Stimulated activated CD4-positive, alpha-beta T cell treated with anti-CD3 and anti-CD28 coated beads, Interleukin-2, amount 100 ng/mL, for 48 hours (primary cell): ENCODE measurements around the gene COL23A1.

ENCODE experiments used
- DNase-seq, 2 donors: peaks; one replicate each; pipeline ENCODE4 v3.0.0-alpha.2; 2020

Gene COL23A1

DNA sequence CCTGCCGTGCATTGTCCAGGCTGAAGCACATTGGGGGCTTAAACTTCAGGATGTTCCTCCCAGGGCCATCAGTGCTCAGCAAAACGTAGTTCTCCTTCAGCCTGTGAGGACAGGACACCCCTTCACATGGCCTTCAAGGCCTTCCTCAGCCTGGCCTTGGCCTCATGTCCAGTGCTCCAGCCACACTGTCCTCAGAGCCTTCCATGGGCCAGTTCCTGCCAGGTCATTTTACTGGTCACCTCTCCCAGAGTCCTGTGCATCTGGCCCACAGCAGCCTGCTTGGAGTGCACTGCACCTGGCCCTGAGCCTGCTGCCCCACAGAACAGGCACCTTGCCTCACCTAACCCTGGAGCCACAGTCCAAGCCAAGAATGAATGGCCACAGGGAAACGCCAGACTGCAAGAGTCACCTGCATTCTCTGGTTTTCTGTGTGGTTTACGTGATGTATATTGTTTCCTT is 377.2 kb downstream of the COL23A1 start:
- DNase-seq: no peak

DNA sequence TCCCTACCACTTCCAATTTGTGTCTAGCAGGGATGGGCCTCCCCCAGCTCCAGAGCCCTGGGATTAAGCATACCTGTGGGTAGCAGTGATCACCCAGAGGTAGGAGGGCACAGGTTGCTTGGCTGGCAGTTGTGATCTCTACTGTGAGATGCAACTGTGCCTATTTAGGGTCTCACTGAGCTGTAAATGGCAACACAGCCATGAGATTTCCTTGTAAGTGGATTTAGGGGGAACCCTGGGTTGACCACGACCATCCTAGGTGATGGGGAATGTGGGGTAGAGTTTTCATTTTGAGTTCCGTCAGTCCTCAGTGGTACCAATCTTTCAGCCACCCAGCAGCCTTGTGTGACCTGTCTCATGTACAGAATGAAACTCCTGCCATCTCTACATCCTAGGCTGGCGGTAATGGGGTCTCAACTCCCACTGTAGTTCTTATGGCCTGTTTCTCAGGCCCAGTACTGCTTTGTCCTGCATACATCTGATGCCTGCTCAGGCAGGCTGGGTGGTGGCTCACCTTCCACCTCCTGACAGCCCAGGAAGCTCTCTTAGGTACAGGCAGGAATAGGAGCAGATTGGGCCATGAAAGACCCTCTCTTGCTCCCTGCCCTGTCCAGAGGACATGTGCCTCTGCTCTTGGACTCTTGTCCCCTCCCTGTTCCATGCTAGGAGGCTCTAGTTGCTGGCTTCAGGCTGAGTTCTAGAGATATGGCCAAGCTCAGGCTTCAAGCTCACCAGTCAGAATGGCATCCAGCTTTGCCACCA is 377.8 kb downstream of the COL23A1 start:
- DNase-seq: no peak

DNA sequence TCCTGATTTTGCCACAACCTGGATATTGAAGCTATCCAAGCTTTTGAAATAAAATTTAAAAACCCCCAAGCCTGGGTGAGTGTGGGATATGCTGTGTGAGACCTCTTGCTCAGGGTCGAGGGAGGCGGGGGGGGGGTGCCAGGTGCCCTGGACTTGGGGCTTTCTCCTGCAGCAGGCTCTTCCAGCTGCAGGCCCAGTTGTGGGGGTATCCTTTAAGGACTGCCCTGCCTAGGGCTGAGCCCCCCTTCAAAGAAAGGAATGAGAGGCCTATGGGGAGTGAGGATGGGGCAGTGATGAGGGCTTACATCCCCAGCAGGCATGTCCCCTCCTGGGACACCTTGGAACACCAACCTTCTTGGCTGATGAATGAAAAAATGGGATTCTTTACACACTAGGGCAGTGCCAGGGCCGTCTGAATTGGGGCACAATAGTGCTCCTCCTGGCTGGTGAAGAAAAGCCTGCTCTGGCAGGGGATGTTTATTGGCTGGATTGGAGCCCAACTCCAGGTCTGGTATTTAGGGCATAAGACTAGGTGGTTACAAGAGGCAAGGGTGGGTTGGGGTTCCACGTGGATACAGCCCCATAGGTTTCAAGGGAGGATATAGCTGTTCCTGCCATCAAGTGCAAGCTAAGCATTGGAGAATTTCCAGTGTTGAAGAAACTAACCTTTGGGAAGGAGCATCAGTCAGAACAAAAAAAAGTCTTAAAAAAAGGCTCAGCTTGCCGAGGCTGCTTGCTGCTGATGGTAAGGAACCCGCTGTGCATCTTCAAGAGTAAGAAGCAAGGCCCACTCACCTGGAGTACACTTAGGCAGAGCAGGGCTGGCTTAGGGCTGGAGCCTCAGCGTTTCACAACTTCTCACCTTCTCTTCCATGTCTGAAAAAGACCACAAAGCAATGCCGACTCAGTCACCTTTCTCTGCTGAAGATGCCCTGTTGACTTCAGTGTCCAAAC is 378.8 kb downstream of the COL23A1 start:
- no peak for DNase-seq

DNA sequence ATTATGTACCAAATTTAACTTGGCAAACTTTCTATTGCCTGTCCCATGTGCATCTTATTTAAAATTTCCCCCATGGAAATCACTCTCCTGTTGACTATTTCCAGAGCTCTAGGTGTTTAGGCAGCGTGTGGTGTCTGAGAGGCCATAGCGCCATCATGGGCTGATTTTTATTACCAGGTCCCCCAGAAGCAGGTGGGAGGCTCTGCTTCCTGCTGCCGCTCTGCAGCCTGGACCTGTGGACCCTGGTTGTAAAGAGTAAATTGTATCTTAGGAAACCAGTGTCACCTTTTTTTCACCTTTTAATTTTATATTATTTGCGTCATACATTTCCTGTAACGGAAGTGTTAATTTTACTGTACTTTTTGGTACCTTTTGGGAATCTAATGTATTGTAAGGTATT is 379.5 kb downstream of the COL23A1 start:
- no peak for DNase-seq

DNA sequence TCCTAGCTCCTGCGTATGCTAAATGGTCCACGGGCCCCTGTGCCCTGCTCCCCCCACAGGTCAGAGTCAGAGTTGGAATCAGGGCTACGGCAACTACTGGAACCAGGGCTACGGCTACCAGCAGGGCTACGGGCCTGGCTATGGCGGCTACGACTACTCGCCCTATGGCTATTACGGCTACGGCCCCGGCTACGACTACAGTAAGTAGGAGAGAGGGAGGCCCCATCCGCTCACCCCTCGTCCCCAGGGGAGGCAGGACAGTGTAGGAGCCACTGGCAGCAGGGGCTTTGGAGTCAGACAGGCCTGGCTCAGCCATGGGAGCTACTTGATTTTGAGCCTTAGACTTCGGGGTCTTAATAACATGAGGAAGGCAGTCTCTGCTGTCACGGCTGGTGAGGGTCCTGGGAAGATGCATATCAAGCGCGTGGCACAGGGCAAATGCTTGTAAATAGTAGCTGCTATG is 380.1 kb downstream of the COL23A1 start:
- DNase-seq: no peak

DNA sequence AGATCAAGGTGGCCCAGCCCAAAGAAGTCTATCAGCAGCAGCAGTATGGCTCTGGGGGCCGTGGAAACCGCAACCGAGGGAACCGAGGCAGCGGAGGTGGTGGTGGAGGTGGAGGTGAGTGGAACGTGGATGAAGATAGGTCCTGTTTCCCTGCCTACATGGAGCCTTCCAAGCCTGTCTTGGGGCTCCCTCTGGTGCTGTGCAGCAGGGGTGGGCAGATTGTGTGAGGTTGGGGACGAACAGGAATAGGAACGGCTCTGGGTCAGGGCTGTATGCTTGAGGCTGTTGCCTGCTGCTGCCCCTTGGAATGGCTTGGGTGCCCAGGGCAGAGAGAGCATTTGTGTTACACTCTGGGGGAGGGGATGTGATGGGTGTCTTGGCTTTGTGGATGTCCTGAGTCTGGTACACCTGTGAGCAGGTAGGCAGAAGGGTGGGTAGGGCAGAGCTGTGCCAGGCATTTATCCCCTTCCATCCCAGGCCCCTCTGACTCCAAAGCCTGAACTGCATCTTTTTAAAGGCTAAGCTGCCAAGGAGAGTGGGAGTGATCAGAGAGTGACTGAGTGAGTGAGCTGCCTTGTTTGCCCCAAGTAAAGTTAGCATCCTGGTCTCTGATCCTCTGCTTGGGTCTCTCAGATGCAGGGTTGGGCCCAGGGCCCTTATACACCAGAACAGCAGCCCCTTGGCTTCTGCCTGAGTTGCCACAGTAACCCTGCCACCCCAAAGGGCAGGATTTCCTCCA is 380.7 kb downstream of the COL23A1 start:
- no peak for DNase-seq

DNA sequence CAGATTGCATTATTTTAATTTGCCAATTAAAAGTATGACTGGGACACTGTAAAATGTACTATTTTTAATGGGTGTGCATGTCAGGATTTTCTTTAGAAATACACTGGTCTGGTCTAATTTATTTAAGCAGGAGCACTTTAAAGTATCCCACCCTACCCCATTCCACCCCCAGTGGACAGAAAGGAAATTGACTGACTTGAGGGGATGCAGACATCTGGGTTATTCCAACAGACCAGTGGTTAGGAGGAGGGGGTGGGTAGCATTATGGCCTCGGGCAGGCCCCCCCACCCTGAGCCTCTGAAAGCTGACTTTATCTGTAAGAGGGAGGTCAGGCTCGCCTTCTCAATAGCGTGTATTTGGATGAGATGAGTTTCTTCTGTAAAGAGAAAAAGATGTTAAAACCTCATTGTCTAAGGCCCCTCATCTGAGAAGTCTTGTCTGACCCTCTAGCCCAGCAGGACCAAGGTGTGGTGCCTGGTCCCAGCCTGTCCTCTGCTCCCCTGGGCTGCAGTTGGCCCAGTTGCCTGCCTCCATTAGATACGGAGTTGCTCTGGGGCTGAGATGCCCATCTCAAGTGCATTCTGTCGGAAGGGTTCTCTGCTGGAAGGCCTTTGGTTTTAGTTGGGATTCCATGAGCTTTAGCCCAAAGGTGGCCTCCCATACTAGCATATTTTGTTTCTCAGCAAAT is 381.5 kb downstream of the COL23A1 start:
- no peak for DNase-seq

DNA sequence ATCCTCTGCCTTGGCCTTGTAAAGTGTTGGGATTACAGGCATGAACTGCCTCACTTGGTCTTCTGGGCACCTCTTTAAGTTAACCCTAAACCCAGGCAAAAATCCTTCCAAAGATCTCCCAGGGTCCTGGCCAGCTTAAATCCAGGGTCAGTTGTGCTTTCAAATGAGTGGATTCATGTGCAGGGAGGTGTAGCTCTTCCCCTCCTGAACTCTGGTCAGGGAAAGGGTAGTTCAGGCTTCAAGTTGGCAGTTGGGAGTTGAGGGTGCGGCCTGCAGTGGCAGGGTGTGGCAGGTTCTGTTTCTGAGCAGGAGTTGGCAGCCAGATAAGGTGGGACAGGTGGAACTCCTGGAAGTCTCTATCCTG is 382.3 kb downstream of the COL23A1 start:
- DNase-seq: no peak

DNA sequence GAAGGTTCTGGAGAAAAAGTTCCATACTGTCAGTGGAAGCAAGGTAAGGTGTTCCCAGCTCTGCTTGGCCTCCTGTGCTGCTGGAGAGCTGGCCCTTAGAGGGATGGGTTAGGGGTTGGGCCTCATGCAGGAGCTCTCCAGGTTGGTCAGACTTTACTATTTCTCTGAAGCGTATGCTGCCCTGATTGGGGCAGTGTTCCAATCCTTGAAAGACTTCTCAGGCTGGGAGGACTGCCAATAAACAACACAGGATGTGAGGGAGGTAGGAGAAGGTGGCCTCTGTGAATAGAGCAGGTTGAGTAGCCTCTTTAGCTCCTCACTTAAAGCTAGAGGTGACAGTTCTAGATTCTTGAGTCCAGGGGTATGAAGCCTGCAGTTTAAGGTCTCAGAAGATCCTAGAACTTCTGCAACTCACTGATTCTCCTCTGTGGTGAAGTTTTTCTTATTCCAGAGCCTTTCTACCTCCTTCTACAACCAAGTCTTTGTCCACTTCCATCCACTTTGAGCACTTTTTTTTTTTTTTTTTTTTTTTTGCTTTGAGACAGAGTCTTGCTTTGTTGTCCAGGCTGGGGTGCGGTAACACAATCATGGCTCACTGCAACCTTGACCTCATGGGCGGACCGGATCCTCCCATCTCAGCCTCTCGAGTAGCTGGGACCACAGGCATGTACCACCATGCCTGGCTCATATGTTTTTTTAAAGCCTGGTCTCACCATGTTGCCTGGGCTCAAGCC is 382.8 kb downstream of the COL23A1 start:
- no peak for DNase-seq

DNA sequence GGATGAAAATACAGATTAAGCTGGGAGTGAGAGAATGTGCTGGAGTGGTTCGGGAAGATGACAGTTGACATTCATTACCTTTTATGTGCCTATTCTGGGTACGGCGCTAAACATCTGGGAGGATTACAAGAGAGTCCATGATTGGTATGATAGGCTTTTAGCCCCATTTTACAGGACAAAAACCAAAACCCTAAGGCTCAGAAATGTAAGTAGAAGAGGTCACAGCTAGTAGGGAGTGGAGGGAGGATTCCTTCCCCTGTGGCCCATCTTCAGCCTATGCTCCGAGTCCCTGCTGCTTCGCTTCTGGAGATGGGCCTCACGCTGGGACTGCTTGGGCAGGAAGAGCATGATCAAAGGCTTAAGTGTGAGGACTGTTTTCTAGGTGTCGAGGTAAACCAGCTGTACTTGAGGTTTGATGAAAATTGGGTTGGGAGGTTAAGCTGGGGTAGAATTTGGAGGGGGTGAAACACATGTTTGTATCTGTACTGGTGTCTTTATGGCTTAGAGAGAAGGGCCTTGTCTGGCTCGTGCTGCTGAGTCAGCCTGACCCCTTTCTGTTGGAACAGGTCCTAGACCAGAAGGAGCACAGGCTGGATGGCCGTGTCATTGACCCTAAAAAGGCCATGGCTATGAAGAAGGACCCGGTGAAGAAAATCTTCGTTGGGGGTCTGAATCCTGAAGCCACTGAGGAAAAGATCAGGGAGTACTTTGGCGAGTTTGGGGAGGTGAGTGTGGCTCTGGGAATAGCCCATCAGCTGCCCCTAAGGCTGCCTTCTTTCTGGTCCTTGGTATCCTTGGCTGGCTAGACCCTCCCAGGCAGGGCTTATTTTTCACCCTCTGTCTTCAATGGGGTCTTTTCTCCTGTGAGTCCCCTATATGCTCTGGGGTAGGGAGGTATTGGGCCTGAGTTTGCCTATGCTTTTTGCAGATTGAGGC is 383.8 kb downstream of the COL23A1 start:
- no peak for DNase-seq

DNA sequence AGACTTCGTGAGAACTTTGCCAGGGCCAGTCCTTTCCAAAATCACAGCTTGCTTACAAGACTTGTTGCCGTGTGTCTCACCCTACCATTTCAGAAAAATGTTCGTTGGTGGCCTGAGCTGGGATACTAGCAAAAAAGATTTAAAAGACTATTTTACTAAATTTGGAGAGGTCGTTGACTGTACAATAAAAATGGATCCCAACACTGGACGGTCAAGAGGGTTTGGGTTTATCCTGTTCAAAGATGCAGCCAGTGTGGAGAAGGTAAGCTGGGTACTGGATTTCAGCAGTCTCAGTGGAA is 384.5 kb downstream of the COL23A1 start:
- DNase-seq: no peak

DNA sequence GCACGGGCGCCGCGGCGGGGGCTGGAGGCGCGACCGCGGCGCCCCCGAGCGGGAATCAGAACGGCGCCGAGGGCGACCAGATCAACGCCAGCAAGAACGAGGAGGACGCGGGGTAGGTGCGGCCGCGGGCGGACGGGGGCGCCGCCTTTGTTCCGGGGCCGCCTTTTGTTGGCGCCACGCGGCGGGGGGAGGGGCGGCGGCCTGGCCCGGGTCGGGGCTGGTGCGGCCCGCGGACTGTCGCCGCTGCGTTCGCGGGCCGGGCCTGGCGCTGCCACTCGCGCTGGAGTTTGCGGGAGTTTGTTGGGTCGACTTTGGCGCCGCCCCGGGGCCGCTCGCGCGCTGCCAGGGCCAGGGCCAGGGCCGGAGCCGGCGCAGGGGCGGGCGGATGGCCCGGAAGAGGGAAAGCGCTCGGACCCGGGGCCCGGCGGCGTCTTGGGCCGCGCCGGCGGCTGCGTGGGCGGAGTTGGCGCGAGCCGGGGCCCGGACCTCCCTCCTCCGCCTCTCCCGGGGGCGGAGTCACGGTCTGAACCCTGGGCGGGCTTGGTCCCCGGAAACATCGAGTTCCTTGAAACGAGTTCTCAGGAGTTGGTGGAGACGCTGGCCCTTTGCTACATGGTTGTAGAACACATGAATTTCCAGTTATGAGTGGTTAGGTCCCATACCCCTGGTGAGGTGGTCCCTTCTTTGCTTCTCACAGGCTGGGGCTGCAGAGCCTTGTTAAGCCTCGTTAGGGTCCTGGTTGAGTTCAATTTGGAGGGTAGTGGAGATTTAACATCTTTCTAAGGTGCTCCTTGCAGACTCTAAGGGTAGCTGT is 385.1 kb downstream of the COL23A1 start:
- DNase-seq: peak; percentile 72

DNA sequence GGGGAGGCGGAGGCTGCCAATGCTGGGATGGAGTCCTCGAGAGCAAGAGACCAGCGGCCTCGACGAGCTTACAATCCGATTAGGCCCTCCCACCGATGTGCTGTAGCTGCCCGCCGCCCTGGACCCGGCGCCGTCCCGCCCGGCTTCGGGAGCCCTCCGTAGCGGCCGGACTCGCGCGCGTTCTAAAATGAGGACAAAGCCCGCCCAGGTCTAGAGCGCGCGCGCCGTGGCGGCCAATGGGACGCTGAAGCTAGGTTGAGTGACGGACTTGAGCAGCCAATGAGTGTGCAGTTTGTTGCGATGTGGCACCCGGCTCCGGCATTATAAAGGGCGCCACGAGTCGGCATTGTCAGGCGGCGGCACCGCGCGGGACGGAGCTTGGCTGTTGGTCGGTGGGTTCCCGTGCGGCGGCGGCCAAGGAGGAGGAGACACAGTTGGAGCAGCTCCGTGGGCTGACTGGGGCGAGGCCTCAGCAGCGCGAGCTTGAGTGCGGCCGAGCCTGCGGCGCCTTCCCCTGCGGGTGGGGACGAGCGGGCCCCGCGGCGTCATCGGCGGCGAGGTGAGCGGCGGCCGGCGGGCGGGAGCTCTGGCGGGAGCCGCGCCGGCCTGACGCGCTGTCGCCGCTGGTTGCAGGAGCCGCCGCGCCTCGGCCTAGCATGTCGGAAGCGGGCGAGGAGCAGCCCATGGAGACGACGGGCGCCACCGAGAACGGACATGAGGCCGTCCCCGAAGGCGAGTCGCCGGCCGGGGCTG is 385.8 kb downstream of the COL23A1 start, which contains the start of gene HNRNPAB:
TSS of gene HNRNPAB (plus strand) at position 352 of the 753 bp plus-strand sequence. CDS start at position 657, 305 bp downstream.
- peak; percentile 95 to 97 for DNase-seq

DNA sequence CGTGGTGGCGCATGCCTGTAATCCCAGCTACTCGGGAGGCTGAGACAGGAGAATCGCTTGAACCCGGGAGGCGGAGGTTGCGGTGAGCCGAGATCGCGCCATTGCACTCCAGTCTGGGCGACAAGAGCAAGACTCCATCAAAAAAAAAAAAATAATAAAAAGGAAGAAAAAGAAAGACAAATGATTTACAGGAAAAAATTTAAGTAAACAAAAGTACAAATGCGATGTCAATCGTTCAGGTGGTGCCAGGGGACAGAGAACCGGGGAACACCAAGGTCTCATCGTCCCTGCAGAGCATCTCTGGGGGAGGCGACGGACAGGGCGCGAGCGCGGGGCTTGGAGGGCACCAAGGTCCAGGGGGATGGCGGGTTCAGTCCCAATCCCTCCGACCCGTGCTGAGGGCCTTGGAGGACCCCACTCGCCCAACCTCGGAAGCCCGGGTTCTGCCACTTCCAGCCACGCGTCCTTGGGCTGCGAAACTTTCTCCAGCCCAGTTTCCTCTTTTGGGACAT is 386.5 kb downstream of the COL23A1 start:
- DNase-seq: no peak

DNA sequence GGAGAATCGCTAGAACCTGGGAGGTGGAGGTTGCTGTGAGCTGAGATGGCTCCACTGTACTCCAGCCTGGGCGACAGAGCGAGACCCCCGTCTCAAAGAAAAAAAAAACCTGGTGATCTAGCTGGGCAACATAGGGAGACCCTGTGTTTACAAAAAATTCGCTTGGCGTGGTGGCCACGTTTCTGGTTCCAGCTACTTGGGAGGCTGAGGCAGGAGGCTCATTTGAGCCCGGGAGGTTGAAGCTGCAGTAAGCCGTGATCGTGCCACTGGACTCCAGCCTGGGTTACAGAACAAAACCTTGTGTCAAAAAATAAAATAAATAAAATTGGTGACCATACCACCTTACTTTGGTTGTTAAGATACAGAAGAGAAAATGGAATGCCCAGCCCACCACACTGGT is 387.7 kb downstream of the COL23A1 start:
- DNase-seq: no peak

DNA sequence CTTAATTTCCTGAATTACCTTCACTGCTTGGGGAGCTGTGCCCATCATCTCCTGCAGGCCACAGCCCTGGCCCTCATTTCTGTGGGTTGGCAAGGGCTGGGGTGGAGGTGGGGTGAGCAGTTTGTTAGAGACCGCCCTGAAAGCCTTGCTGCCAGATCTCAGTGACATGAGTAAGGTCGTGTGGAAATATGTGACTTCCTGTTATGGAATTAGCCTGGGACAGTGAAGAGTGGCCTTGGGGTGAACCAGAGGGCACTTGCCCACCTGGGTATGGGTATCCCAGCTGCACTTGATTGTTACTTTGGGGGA is 388.3 kb downstream of the COL23A1 start:
- DNase-seq: no peak

DNA sequence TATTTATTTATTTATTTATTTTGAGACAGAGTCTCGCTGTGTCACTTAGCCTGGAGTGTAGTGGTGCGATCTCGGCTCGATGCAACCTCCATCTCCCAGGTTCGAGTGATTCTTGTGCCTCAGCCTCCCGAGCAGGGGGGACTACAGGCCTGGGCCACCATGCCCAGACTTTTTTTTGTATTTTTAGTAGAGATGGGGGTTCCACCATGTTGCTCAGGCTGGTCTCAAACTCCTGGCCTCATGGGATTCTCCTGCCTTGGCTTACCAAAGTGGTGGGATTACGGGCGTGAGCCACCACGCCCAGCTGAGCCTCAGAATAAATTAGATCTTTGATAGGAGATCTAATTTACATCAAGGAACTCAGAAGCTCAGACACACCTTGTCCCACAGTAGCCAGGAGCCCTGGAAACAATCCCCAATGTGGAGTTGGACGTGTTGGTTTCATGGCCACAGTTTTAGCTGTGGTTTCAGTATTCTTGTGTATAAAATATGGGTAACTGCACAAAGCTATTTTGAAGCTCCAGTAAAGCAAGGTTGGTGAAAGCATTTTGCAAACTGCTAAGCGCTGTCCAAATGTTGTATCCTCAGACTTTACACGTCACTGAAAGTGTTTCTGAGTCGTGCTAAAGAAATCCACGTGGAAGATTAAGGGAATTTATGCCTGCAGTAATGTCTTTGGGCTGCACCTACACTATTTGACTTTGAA is 388.8 kb downstream of the COL23A1 start:
- no peak for DNase-seq
